Non-pigmented ciliary epithelial cell (primary cell): ENCODE results near the gene CORO2B.

Experiments used
- DNase-seq: peaks from one replicate; pipeline ENCODE4 v3.0.0-alpha.2; 2010; ENCODE audit warnings: low read depth

Gene CORO2B

GRCh38 chr15:68699124-68699880, 120.5 kb downstream of the CORO2B start:
- DNase-seq: no peak

GRCh38 chr15:68699881-68700454, 121.2 kb downstream of the CORO2B start:
- DNase-seq: no peak

- peak; percentile 8 for DNase-seq
Measured at GRCh38 chr15:68700455-68701123, 121.8 kb downstream of the CORO2B start.

- DNase-seq: no peak
Measured at GRCh38 chr15:68701886-68702285, 123.1 kb downstream of the CORO2B start.

GRCh38 chr15:68704496-68705021, 125.8 kb downstream of the CORO2B start:
- DNase-seq: no peak

- DNase-seq: no peak
Measured at GRCh38 chr15:68706256-68706655, 127.5 kb downstream of the CORO2B start.

GRCh38 chr15:68706931-68707330, 128.1 kb downstream of the CORO2B start:
- no peak for DNase-seq

- no peak for DNase-seq
Measured at GRCh38 chr15:68707386-68707785, 128.6 kb downstream of the CORO2B start.

- DNase-seq: no peak
Measured at GRCh38 chr15:68709876-68710275, 131.1 kb downstream of the CORO2B start.

GRCh38 chr15:68710536-68710935, 131.7 kb downstream of the CORO2B start:
- no peak for DNase-seq

GRCh38 chr15:68711406-68711805, 132.6 kb downstream of the CORO2B start:
- DNase-seq: no peak

GRCh38 chr15:68712886-68713285, 134.1 kb downstream of the CORO2B start:
- DNase-seq: no peak

- no peak for DNase-seq
Measured at GRCh38 chr15:68713874-68714273, 135.1 kb downstream of the CORO2B start.

GRCh38 chr15:68715111-68715510, 136.3 kb downstream of the CORO2B start:
- DNase-seq: no peak

- no peak for DNase-seq
Measured at GRCh38 chr15:68717951-68718350, 139.2 kb downstream of the CORO2B start.

GRCh38 chr15:68718468-68718867, 139.7 kb downstream of the CORO2B start:
- DNase-seq: no peak

- DNase-seq: no peak
Measured at GRCh38 chr15:68719051-68719450, 140.3 kb downstream of the CORO2B start.

- no peak for DNase-seq
Measured at GRCh38 chr15:68719672-68720071, 140.9 kb downstream of the CORO2B start.

GRCh38 chr15:68721886-68722285, 143.1 kb downstream of the CORO2B start:
- no peak for DNase-seq

- DNase-seq: no peak
Measured at GRCh38 chr15:68725736-68726135, 146.9 kb downstream of the CORO2B start.

- no peak for DNase-seq
Measured at GRCh38 chr15:68726246-68726645, 147.5 kb downstream of the CORO2B start.

GRCh38 chr15:68729789-68730411, 151.1 kb downstream of the CORO2B start:
- no peak for DNase-seq
